Left lobe of liver (tissue), 2 donors: ENCODE data around the gene GRAMD2B. TPM values are rescaled to one million over a fixed set of nuclear protein-coding genes. Genes with fewer than 3 reads are reported as not detected.
"Not testable (repeated sequence)": the region's sequence is repeated elsewhere in the genome, so short reads cannot be mapped to it uniquely, and the experiment has no call there.

Experiments used
- ATAC-seq: fragments of 200-7000 bp; cut with Tn5 transposase; one replicate; pipeline ENCODE4 v1.9.1; 2020; ENCODE audit warnings: mild to moderate bottlenecking, moderate library complexity
- DNase-seq: peaks from one replicate; pipeline ENCODE4 v3.0.0-alpha.2; 2020; ENCODE audit warnings: low spot score
- total RNA-seq: library from RNA; stranded (reverse); gene quantifications from one replicate; pipeline ENCODE4 v1.2.1, GENCODE V29; 2021
- donor health status: DM: no; HTN: no; CAD: no; lungs with moderate emphysema.
- donor health status: DM: no; HTN: yes; CAD: no.

Gene GRAMD2B
- total RNA-seq, 1 donor from 2014 or later = 18.7 TPM

DNA sequence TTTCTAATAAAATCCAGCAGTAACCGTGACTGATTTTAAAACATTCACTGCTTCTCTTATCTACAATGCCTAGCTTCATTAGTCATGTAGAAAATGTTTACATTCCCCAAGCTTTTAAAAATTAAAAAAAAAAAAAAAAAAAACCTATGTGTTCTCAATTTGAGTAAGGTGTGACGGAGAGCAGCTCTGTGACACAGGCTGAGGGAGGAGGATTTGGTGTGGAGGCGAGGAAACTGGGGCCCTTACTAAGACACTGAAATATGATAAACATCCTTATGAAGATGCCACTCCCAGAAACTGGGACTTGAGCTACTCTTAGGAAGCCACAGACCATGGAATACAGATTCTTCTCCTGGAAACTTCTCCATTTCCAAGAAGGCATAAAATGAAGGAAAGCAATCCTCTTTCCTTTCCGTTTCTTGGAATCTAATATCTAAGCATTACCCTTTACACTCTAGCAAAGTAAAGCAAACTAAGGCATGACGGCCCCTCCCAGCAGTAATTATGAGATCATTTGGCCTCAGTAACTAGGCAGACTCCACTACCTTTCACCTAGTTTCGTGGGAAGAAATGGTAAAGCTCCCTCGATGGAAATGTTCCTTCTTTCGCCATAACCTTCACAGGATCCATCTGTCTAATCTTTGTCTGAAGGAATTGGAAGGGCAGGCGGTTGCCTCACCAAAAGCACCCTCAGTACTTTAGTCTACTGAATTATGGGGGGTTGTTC lies 23.5 kb downstream of the GRAMD2B start:
- DNase-seq = no peak
- no peak for ATAC-seq

DNA sequence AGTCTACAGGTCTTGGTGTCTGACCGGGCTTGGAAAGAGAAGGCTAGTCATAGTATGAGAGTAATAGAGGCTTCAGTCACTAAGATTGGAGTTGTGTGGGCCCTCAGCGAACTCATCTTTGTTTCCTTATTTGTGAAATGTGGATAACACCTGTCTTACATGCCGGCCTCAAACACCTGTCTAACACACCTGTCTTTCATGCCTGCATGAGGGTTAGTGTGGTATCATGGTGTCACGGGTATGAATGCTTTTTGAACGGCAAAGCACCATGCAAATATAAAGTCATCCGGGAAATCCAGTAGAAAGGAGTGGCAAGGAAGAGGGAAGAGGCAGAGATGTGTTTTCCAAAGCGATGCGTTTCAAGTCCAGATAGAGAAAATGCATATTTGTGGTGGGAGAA lies 25.5 kb downstream of the GRAMD2B start:
- DNase-seq = no peak
- ATAC-seq = no peak

DNA sequence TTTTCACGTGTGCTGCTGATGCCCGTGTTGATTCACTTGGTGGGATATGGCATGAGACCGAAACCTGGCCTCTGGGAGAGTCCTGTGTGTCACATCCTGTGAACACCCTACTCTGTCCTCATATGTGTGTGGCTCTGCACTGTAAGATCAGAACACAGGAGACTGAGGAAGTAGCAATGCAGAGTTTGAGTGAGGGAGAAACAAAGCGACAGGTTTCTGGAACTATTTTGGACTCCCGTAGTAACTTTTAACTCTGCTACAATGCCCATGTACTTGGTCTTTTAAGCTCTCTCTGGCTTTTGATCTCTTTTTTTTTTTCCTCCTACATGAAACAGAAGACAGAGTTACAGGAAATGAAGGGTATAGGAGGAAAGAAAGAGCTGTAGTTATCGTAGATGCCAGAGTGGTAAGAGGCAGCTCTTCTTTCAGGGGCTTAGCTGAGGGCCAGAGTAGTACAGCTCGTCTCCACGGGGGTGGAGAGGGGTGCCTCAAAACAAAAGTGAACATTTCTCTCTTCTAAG lies 26.6 kb downstream of the GRAMD2B start:
- peak; percentile 49 for ATAC-seq

DNA sequence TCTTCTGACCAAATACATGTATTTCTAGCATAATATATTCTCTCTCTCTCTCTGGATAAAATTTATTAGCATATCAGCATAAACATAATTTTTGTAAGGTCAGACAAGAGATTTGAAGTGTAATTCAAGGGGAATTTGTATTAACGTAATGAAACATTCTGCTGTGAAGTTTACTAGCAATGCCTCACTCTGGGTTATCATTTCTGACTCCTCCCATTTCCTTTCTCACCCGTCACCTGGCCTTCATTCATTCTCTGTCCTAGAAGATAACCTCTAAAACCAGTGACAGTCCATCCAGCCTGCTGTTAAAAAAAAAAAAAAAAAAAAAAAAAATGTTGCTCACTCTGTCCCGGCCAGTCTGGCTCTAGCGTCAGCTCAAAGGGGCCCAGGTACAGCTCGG lies 27.1 kb downstream of the GRAMD2B start:
- DNase-seq (no peak), ATAC-seq (peak; percentile 19)

More for the DNA sequence above, 26.6 kb downstream of the GRAMD2B start:
- no peak for DNase-seq

DNA sequence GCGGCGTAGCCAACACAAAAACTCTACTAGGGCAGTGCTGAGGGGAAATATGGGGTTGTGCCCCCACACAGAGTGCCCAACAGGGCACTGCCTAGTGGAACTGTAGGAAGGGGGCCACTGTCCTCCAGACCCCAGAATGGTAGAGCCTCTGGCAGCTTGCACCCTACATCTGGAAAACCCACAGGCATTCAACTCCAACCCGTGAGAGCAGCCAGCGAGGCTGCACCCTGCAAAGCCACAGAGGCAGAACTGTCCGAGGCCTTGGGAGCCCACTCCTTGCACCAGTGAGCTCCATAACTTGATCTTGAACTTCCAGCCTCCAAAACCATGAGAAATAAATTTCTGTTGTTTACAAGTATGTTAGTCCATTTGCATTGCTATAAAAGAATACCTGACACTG lies 27.7 kb downstream of the GRAMD2B start:
- DNase-seq = no peak
- ATAC-seq = no peak

DNA sequence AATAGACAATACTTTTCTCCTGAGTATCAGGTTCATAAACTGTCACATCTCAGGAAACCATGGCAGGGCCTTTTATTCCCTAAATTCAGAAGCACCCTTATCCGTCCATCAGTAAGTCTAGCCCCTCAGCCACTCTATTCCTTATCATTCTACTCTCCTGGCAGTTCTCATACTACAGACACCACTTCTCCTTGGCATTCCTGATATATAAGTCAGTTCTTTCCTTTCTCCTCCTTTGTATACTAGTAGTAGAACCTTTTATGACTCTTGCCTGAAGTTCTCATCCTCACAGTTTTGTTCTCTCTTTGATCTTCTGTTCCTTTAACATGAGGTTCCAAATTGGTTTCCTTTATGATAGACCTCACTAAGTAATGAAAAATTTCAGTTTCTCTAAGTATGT lies 29.3 kb downstream of the GRAMD2B start:
- ATAC-seq = no peak
- no peak for DNase-seq

DNA sequence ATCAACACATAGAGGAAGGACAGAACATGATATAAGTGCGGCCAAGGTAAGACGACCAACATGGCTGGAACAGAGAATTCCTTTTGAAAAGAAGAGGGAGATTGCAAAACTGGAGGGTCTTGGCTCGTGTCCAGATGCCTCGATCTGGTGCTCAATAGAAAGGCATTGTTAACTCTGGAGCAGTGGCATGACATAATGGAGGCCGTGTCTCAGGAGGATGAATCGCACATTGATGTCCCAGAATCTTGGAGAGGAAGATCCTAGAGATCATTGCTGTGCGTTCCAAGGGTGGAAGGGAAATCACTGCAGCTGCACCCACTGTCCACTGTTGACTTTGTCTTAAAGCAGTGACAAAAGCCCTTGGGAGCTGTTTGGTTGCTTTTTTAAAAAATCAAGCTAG lies 30.9 kb downstream of the GRAMD2B start:
- ATAC-seq = no peak
- DNase-seq = no peak

DNA sequence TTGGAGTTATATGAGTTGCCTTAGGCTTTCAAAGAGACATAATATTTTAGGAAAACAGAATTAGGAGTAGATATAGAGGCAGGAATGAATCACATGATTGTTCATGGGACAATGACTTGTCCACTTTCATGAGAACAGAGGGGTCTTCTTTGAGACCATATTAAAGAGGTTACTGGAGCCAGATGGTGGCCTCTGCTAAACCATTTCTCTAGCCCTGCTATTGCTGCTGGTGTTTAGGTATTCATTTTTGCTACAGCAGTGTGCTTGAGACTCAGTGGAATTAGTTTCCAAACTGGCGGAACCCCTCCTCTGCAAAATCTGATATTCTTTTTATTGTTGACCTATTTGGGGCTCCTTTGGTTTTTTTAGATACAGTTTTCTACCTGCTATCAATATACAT lies 31.3 kb downstream of the GRAMD2B start:
- DNase-seq = no peak
- no peak for ATAC-seq

DNA sequence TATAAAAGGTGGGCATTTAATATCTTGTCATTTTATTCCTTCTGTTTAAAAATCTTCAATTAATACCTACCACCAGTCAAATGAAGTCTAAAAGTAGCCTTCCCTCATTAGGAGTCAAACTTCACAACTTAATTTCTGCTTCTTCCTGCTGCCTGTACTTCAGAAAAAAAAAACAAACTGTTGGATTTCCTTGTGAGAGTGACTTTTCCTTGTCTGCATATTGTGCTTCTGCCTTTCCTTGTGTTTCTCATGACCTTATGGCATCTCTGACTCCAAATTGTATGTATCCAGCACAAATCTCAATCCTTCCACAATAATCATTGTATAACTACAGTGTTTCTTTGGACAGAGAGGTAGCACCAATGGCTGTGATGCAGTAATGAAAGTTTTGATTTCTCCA lies 32.1 kb downstream of the GRAMD2B start:
- ATAC-seq = no peak
- DNase-seq = no peak

DNA sequence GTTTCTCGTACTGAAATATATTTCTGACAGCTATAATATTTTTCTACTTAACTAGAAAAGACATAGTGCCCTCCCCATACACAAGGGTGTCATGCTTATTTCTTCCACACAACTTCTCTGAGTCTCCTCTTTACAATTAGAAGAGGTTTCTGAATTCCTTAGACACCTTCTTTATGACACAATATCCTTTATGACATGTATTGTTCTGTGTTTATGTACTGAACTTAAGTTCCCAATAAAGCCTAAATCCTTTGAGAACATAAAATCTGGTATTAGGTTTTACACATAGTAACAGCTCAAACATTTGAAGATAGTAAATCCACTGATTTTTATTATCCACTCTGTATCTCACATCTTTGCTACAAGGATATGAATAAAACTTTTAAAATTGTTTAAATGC lies 32.5 kb downstream of the GRAMD2B start:
- no peak for ATAC-seq
- no peak for DNase-seq

DNA sequence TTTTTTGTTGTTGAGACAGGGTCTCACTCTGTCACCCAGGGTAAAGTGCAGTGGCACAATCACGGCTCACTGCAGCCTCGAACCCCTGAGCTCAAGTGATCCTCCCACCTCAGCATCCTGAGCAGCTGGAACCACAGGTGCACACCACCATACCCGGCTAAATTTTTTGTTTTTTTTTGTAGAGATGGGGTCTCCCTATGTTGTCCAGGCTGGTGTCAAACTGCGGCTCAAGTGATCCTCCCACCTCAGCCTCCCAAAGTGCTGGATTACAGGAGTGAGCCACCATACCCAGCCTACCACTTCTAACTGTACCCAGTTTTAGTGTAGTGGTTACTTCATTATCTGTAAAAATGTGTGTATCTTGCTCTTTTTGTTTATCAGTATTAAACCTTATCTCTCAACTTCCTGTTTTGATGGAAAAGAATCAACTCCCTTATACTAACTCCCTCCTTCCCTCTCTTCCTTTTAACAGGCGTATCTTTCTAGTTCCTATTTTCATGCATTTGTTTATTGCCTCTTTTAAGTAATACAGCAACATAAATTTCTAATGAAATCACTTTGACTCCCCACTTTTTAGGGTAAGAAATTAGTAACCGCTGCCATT lies 33.1 kb downstream of the GRAMD2B start:
- ATAC-seq (no peak), DNase-seq (no peak)

DNA sequence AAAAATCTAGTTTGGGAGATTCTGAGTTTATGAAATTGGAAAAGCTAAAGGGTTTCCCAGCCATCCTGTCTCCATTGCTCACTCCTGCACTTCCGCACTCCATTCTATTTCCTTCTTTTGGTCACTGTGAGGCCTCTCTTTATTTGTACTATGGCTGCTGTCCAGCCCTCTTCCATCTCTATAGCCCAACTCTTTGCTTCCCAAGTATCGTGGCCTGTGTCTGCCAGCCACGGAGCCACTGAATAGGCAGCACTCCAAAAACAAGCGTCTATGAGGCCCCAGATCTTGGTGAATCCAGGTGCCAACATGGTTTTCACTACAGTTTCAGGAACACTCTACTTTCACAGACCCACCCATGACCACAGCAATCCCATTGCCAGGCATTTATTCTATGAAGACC lies 37.2 kb downstream of the GRAMD2B start:
- DNase-seq (no peak), ATAC-seq (peak; percentile 9)

DNA sequence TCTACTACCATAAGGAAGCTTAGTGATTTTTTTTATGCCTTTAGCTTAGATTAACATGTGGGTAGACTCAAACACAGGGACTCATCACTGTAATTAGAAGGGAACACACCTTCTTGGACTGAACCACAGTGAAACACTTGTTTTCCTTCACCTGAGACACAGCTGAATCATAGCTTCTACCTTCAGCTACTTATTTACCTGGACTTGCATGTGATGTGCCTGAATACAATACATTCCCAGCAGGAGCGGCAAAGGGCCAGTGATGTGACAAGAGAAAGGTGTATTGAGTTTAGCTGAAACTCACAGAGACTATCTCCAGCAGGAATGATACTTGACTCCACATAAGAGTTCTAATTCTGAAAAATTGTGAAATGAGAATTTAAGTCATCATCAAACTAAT lies 37.8 kb downstream of the GRAMD2B start:
- DNase-seq (no peak), ATAC-seq (peak; percentile 50)

DNA sequence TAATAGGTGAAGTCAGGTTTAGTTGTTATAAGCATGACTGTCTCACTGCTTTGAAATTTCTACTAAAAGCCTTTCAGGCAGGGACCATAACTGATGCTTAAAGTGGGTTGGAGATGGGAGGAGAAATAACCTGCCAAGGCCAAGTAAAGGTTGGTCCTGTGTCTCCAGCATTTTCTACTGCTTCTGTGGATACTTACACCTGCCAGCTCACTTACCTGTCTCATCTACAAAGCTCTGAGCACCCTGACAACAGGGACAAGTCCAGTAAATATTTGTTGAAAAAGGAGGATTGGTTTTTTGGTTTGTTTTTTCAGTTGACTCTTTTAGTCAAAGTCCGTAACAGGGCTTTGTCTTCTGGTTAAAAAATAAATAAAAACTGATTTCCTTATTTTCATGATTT lies 38.6 kb downstream of the GRAMD2B start:
- ATAC-seq = peak; percentile 53
- DNase-seq = no peak

DNA sequence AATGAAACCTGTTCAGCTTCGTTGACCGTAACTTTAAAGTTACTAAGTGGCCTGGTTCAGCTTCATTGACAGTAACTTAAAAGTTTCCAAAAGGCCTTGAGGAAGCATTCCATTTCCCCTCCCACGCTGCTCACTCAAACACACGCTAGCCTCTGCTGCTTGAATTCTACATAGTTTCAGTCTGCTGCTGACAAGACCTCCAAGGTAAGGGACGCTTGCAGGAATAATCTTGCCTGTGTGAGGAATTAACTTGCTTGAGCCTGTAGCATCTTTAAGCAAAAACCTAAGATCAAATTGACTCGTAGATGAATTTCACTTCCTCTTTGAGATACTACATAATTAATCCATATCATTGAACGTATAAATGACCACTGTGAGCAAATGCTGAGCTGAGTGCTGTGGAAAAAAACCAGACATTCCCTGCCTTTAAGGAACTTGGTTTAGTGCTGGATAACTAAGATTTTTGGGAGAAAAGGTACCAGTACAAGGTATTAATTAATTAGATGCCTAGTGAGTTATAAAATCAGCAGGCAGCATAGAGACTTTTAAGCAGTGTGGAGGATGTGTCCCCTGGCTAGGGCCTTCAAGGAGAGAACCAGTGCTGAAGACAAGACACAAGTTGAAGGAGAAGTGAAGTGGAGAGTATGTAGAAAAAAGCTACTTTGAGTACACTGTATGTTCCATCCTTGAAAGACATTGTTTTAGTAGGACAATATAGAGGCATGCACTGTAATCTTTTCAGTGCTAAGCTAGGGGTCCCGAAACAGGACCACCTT lies 39.2 kb downstream of the GRAMD2B start:
- DNase-seq = no peak
- no peak for ATAC-seq

DNA sequence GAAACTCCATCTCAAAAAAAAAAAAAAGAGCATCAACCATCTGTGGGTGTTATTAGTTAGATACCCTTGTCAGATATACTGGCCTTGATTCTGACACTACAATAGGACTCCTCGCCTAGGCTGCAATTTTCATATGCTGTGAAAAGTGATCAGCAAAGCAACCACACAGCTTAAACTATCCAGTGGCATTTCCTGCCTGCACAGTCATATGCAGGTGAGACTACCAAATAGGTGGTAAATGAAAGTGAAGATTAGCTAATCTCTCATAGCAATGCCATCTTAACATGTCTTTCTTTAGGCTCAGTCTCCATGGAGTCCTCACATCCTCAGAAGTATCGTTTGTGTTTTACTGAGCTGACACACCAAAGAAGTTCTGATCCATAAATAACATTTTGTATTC lies 40.8 kb downstream of the GRAMD2B start:
- no peak for ATAC-seq

DNA sequence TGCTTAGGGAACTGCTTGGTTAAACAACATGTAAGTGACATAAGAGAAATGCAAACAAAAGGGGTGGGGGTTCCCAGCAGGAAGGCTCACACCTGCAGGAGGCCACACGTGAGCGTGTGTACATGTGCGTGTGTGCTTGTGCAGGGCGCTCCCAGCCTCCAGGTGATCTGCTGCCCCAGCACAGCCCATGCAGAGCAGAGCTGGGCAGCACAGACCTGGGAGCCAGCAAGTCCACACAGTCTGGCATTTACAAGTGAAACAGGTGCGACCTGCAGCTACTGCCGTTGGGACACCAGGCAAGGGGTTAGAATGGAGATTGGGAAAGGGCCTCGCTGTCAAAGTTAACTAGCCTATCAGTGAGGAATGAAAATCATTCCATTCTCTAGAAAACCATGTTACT lies 41.8 kb downstream of the GRAMD2B start:
- DNase-seq (no peak), ATAC-seq (no peak)

More for the DNA sequence above, 40.8 kb downstream of the GRAMD2B start:
- DNase-seq = no peak

DNA sequence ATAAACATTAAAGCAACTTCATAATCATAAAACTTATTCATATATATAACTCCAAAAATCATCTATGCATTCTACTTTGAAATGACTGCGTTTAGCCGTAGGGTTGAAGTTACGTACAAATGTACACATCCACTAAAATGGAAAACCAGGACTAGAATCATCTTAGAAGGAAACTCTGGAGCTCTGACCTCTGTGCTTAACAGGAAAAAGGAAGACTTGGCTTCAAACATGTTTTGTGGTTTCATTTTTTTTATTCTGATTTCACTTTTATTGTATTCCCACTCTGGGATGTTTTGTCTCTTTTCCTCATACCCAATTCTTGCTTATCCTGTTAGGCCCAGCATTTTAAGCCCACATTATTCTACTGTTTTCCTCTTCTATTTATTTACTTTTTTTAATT lies 44.9 kb downstream of the GRAMD2B start:
- ATAC-seq (no peak), DNase-seq (no peak)

DNA sequence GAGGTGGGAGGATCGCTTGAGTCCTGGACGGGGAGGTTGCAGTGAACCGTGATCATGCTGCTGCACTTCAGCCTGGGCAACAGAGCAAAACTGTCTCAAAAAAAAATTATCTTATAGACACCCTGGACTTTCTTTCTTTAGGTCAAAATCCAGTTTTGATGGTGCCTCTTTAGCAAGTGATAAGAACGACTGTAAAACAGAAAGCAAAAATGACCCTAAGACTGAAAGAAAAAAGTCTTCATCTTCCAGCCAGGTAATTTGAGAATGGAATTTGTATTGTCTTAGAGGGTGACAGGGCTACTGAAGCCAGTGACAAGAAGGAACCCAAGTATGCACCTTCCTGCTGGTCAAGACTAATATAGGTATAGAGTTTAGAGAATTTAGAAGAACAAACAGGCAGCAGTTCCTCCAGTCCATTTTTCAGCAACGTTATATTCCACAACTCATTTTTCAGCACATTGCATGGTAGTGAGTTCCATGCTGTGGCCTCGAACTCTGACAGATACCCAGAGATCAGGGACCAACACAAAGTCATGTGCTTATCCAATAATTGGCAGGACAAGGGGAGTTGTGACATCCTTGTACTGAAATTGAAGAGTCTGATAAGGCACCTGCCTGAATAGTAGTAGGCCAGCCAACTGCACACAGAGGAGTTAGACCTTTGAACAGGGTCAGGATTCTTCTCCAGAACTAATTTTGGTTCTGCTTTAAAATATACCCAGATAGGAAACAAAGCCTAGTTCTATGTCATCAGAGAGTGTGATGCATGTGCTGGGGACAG lies 46.5 kb downstream of the GRAMD2B start:
- DNase-seq (peak; percentile 84), ATAC-seq (peak; percentile 89)

DNA sequence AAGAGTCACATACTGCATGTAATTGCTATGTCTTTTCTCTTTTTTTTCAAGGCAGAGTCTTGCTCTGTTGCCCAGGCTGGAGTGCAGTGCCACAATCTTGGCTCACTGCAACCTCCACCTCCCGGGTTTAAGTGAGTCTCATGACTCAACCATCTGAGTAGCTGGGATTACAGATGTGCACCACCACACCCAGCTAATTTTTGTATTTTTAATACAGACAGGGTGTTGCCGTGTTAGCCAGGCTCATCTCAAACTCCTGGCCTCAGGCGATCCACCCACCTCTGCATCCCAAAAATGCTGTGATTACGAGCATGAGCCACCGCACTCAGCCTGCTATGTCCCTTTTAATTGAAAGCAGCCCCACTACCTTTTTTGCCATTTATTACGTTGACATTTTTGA lies 47.3 kb downstream of the GRAMD2B start:
- DNase-seq, ATAC-seq: not testable (repeated sequence)

DNA sequence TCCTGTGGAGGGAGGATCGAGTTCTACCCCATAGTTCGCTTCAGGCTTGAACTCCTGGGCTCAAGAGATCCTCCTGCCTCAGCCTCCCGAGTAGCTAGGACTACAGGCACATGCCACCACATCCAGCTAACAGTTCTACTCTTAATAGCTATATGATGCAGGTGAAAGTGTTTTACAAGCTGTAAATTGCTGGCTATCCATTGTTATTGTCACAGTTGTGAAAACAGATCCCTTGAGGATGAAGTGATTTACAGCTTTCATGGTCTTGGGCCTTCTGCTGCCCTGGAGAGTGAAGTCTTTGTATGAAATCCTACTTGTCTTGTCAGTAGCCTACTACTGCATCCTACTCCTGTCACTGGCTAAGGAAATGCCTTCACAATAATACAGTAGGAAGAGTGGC lies 48.0 kb downstream of the GRAMD2B start:
- DNase-seq (no peak), ATAC-seq (no peak)
